GM10266 (cell line): Measurements from ENCODE around the gene MYLK4.

ENCODE experiments used
- DNase-seq: peaks from one replicate; pipeline ENCODE4 v3.0.0; 2012; ENCODE audit errors: extremely low spot score
- CTCF ChIP-seq: IDR thresholded peaks from 2 replicates; pipeline ENCODE4 v1.5.1; 2012; ENCODE audit warnings: mild to moderate bottlenecking, low read depth; ENCODE audit not compliant: control insufficient read depth, insufficient read depth; ENCODE audit errors: missing control alignments

The MYLK4 gene

GRCh38 chr6:2614155-2614554, 136.6 kb downstream of the MYLK4 start:
- no peak for TF ChIP-seq CTCF
- DNase-seq: no peak
